ENCODE data around the gene SLPI. TPM values are rescaled to one million over a fixed set of nuclear protein-coding genes. Genes with fewer than 3 reads are reported as not detected.

The SLPI gene
- total RNA-seq, 2 donors from 2014 or later, result 57.3 to 306 TPM

GRCh38 chr20:45291526-45291925, 37.2 kb upstream of the SLPI start:
- DNase-seq (ENCODE audit: low spot score), result no peak
- no peaks in the 10 kb centered on the region for H3K9me3 ChIP-seq
- H3K4me1 ChIP-seq, result peaks cover 0 to 12% of the 10 kb centered on the region in 2 donors
- no peak for TF ChIP-seq CTCF (IDR thresholded peaks at IDR 0.05)
- no peak overlapping the region for H3K4me3 ChIP-seq
- H3K27me3 ChIP-seq, result no peaks in the 10 kb centered on the region
- H3K27ac ChIP-seq, result no peak overlapping the region
- H3K36me3 ChIP-seq, result no peaks in the 10 kb centered on the region

GRCh38 chr20:45290677-45291355, 36.5 kb upstream of the SLPI start:
- H3K27me3 ChIP-seq, result no peaks in the 10 kb centered on the region

GRCh38 chr20:45289942-45290676, 35.7 kb upstream of the SLPI start:
- H3K4me3 ChIP-seq, result no peak overlapping the region
- peaks cover 0 to 12% of the 10 kb centered on the region in 2 donors for H3K4me1 ChIP-seq
- TF ChIP-seq CTCF (IDR thresholded peaks at IDR 0.05), result no peak
- no peaks in the 10 kb centered on the region for H3K36me3 ChIP-seq
- no peak overlapping the region for H3K27ac ChIP-seq
- no peak for DNase-seq (ENCODE audit: low spot score)
- H3K27me3 ChIP-seq, result no peaks in the 10 kb centered on the region
- no peaks in the 10 kb centered on the region for H3K9me3 ChIP-seq

More at GRCh38 chr20:45290677-45291355, 36.5 kb upstream of the SLPI start:
- H3K4me3 ChIP-seq, result no peak overlapping the region
- no peaks in the 10 kb centered on the region for H3K9me3 ChIP-seq
- no peaks in the 10 kb centered on the region for H3K36me3 ChIP-seq
- DNase-seq (ENCODE audit: low spot score), result peak; percentile 84
- peak; percentile 74 to 92 for TF ChIP-seq CTCF (IDR thresholded peaks at IDR 0.05)
- peaks cover 0 to 12% of the 10 kb centered on the region in 2 donors for H3K4me1 ChIP-seq
- H3K27ac ChIP-seq, result no peak overlapping the region

GRCh38 chr20:45288860-45289259, 34.5 kb upstream of the SLPI start:
- no peak for TF ChIP-seq CTCF (IDR thresholded peaks at IDR 0.05)
- Histone ChIP-seq H3K4me3 (no peak overlapping the region), H3K9me3 (no peaks in the 10 kb centered on the region), H3K27ac (no peak overlapping the region), H3K27me3 (no peaks in the 10 kb centered on the region), H3K4me1 (peaks cover 0 to 10% of the 10 kb centered on the region in 2 donors), H3K36me3 (no peaks in the 10 kb centered on the region)
- DNase-seq (ENCODE audit: low spot score), result no peak

- peaks cover 0 to 6% of the 10 kb centered on the region in 2 donors for H3K4me1 ChIP-seq
- no peak overlapping the region for H3K27ac ChIP-seq
- no peak for DNase-seq (ENCODE audit: low spot score)
- H3K36me3 ChIP-seq, result no peaks in the 10 kb centered on the region
- no peak overlapping the region for H3K4me3 ChIP-seq
- no peak for TF ChIP-seq CTCF (IDR thresholded peaks at IDR 0.05)
- H3K9me3 ChIP-seq, result no peaks in the 10 kb centered on the region
- H3K27me3 ChIP-seq, result no peaks in the 10 kb centered on the region
Observed at GRCh38 chr20:45288376-45288775, 34.0 kb upstream of the SLPI start.
